ENCODE results near the gene SPDYE6.
"Not testable (repeated sequence)": the region's sequence is repeated elsewhere in the genome, so short reads cannot be mapped to it uniquely, and the experiment has no call there.

SPDYE6 gene

DNA sequence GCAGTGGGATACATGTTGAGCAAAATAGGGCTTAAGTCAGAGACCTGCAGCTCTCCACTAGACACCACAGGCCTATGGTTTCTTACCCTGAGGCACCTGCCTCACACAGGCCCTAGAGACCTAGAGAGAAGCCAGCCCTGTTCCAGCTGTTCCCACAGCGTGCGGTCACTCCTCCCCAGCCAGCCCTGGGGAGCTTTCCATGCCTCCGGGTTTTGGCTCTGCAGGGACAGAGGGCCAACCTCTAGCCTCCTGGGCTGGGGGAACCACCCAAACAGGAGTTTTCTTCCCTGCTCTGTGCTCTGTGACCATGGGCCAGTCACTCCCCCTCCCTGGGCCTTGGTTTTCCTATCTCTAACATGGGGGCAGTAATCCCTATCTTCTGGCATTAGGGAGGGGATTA, 36.6 kb downstream of the SPDYE6 start:
- no peak for DNase-seq (ENCODE audit: insufficient read length, low spot score)
- no peak for FAIRE-seq

DNA sequence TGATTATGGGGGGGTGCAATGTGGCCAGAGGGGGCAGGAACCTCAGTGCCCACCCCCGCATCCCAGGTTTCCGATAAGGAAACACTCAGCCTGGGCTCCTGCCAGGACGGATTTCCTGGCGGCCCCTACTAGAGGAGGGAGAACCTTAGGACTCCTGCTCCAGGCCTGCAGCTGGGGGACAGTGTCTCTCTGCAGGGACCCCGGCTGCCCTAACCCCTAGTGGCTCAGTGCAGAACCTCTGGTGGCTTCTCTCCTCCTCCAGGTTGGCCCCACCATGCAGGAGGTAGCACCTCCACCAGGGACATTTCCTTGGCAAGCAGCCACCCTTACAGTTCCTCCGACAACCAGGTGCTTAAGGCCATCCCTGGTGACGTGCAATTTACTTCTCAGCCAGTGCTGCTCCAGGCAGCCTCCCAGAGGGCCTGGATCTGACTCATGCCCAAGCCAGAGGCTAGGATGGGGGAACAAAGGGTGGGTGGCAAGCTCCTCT, 37.7 kb downstream of the SPDYE6 start:
- DNase-seq (ENCODE audit: insufficient read length, low spot score) (no peak), FAIRE-seq (no peak)

DNA sequence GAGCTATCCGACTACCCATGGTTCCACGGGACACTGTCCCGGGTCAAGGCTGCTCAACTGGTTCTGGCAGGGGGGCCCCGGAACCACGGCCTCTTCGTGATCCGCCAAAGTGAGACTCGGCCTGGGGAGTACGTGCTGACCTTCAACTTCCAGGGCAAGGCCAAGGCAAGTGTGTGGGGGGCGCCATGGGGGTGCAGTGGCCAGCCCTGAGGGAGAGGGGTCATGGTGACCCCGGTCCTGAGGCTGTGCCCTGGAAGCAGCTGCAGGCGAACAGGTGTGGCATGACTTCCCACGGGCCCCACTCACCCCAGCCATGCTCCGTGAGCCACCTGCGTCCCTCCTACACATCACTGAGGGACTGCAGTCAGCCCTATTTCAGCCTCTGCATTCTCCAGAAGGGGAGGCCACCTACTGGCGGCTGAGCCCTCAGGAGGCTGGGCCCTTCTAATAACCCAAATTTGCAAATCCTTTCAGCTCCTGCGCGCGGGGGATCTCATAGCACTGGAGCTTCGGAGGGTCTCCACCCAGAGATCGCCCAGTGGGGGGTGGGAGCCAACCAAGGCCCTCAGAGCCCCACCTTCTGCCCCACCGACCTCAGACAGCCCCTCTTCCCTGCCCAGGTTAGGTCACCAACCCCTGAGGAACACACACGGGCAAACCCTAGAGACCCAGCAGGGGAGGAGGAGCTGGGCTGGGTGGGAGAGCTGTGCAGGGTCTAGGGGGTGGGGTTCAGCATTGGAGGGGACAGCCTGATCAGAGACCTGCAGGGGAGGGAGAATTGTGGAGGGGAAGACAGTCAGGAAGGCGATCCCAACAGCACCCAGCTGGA, 38.8 kb downstream of the SPDYE6 start:
- FAIRE-seq (no peak), DNase-seq (ENCODE audit: insufficient read length, low spot score) (no peak)

DNA sequence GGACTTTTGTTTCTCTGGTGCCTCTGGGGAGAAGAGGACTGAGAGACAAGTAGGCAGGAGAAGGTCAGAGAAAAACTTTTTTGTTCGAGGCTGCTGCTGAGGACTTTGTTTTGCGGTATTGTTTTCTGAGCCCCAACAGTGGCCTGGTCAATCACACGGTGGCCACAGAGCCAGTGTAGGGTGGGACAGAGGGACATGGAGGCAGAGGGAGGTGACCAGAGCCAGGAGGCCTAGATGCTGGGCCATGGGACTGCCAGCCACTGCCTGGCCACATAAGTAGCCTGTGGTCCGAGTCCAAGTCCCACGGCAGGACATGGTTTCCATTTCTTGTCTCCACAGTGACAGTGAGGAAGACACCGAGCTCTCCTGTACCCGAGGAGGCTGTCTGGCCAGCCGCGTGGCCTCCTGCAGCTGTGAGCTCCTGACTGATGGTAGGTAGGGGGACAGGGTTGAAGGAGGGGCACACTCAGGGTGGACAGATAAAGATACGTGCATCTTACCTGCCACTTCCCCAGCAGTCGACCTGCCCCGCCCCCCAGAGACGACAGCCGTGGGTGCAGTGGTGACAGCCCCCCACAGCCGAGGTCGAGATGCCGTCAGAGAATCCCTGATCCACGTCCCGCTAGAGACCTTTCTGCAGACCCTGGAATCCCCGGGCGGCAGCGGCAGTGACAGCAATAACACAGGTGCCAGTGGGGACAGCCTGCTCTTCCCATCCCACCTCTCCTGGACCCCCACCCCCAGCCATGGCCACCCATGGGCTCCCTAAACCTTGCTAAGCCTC, 42.1 kb downstream of the SPDYE6 start:
- DNase-seq (ENCODE audit: insufficient read length, low spot score) (no peak), FAIRE-seq (no peak)

- no peak for FAIRE-seq
These were observed 43.9 kb downstream of the SPDYE6 start for GRCh38 chr7:102312317-102312716.

DNA sequence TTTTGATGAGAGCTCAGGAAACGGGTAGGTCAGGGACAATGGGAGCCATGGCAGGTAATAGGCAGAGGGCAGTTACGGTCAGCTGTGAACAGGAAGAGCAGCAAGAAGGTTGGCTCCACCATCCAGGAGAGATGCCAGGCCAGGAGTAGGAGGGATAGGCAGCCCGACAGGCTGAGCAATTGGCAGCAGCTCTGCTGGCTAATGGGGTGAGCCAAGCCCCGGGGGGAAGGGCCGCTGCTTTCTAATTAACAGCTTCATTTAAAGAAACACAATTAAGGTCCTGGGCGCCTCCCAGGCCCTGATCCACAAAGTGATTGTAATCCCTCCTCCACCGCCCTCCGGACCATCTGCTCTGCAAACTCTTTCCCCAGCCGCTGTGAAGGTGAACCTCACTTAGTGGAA, 45.8 kb downstream of the SPDYE6 start:
- DNase-seq (ENCODE audit: insufficient read length, low spot score) (no peak), FAIRE-seq (no peak)

More at GRCh38 chr7:102312317-102312716, 43.9 kb downstream of the SPDYE6 start:
- DNase-seq (ENCODE audit: insufficient read length, low spot score), result no peak

- DNase-seq (ENCODE audit: insufficient read length, low spot score) (peak; percentile 83), FAIRE-seq (peak; percentile 92)
These were observed 49.1 kb downstream of the SPDYE6 start for GRCh38 chr7:102306916-102307677.

DNA sequence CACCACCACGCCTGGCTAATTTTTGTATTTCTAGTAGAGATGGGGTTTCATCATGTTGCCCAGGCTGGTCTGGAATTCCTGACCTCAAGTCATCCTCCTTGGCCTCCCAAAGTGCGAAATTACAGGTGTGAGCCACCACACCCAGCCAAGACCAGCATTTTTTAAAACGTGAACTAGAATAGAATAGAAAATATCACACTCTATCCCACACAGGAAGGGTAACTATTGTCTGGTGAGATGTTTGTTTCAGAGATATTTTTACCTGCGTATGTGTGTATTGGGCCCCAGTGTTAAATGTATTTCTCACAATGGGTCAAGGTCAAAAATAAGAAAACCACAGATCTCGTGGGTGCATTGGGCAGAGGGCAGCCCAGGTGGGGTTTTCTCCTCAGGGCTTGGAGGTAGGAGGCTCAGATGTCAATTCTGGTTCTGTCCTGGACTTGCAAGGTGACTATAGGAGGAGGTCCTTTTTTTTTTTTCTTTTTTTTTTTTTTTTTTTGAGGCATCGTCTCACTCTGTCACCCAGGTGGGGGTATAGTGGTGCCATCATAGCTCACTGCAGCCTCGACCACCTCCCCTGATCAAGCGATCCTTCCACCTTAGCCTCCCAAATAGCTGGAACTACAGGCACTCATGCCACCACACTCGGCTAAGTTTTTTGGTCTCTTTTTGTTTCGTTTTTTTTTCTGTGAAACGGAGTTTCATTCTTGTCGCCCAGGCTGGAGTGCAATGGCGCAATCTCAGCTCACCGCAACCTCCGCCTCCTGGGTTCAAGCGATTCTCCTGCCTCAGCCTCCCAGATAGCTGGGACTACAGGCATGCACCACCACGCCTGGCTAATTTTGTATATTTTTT, 50.6 kb downstream of the SPDYE6 start:
- no peak for DNase-seq (ENCODE audit: insufficient read length, low spot score)
- FAIRE-seq, result peak; percentile 95

DNA sequence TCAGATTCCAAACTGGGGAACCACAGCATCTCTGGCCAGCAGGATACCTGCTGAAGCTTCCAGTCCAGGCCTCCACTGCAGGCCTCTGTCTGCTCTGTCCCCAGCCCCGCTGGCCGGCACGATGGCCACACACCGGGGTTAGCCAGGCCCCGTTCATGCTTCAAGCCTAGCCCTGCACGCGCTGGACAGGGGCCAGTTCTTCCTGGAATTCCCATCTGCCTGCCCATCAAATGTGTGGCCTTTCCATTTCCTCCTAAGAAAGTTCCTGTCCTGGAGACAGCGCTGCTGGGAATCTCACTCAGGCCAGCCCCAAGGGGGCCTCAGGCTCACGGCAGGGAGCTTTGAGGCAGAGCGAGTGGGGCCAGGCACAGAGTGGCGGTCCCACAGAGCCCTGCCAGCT, 51.6 kb downstream of the SPDYE6 start:
- FAIRE-seq (no peak), DNase-seq (ENCODE audit: insufficient read length, low spot score) (no peak)

- DNase-seq (ENCODE audit: insufficient read length, low spot score) (no peak), FAIRE-seq (peak; percentile 28)
These were observed 52.4 kb downstream of the SPDYE6 start for GRCh38 chr7:102303669-102304422.

GRCh38 chr7:102302025-102302424, 54.2 kb downstream of the SPDYE6 start:
- no peak for DNase-seq (ENCODE audit: insufficient read length, low spot score)
- no peak for FAIRE-seq

DNA sequence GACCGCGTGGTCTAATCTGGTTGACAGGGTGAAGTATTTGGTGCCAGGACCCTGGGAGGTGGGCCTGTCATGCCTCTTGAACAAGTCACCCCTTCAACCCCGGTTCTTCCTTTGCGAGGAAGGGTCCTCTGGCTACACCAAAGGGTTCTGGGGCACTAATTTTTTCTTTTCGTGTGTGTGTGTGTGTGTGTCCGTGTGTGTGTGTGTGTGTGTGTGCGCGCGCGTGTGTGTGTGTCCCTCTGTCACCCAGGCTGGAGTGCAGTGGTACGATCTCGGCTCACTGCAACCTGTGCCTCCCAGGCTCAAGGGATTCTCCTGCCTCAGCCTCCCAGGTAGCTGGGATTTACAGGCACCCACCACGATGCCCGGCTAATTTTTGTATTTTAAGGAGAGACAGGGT, 54.9 kb downstream of the SPDYE6 start:
- not testable (repeated sequence) for FAIRE-seq

GRCh38 chr7:102300643-102301221, 55.5 kb downstream of the SPDYE6 start:
- DNase-seq (ENCODE audit: insufficient read length, low spot score) (no peak), FAIRE-seq (no peak)

More for the DNA sequence above, 54.9 kb downstream of the SPDYE6 start:
- not testable (repeated sequence) for DNase-seq (ENCODE audit: insufficient read length, low spot score)

- DNase-seq (ENCODE audit: insufficient read length, low spot score), result no peak
- FAIRE-seq, result no peak
These were observed 58.6 kb downstream of the SPDYE6 start for GRCh38 chr7:102297487-102298218.

DNA sequence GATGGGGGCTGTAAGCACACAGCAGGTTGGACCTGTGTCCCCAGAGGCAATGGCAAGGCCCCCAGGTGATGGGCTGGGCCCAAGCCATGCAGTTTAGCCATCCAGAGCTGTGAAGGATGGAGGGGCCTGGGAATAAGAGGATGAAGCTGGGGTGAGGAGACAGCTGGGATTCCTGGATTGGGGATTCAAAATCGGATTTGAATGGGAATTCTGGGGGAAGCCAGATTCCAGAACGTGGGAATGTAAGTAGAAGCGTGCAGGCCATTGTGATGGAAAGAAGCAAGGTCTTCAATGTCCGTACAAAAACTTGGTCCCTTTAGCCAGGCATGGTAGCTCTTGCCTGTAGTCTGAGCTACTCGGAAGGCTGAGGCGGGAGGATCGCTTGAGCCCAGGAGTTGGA, 59.7 kb downstream of the SPDYE6 start:
- FAIRE-seq (no peak), DNase-seq (ENCODE audit: insufficient read length, low spot score) (no peak)

- no peak for FAIRE-seq
These were observed 60.1 kb downstream of the SPDYE6 start for GRCh38 chr7:102296179-102296438.

More at GRCh38 chr7:102296179-102296438, 60.1 kb downstream of the SPDYE6 start:
- no peak for DNase-seq (ENCODE audit: insufficient read length, low spot score)
